Hematopoietic multipotent progenitor cell treated with erythropoietin and hydrocortisone succinate and interleukin-3 and kit ligand, for 4 days (in vitro differentiated cells): ENCODE results near the gene AMIGO3.
"Not testable (repeated sequence)": the region's sequence is repeated elsewhere in the genome, so short reads cannot be mapped to it uniquely, and the experiment has no call there.

Source experiments
- DNase-seq: peaks from one replicate; pipeline ENCODE4 v3.0.0-alpha.2; 2015

AMIGO3 gene

GRCh38 chr3:49719214-49719884 is at the start of gene AMIGO3:
Gene AMIGO3, minus strand, starts transcription at chr3:49719684. Its CDS starts 219 bp downstream, at chr3:49719465.
- DNase-seq, result peak; percentile 99

GRCh38 chr3:49763981-49764380 is 44.5 kb upstream of the AMIGO3 start:
- no peak for DNase-seq

GRCh38 chr3:49761661-49762060 is 42.2 kb upstream of the AMIGO3 start:
- peak; percentile 25 for DNase-seq

- DNase-seq, result no peak
Observed at GRCh38 chr3:49759226-49759625, 39.7 kb upstream of the AMIGO3 start.

GRCh38 chr3:49757197-49757596 is 37.7 kb upstream of the AMIGO3 start:
- DNase-seq, result no peak

DNA sequence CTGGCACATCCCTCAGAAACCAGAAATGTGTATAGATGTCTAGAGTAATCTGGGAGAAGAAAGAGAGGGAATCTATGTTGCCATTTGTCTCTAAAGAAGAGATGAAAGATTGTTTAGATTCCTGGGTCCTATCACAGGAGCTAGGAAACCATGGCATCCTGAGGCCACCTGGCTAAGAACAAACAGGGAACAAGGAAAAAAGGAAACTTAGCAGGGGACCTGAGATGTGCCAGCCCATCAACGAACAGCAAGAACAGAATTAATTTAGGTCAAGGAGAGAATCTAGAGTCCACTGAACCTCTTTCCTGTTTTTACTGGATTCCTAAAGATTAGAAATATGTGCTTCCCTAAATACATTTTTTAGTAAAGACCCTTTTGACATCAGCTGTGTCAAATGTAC is 36.6 kb upstream of the AMIGO3 start:
- no peak for DNase-seq

DNA sequence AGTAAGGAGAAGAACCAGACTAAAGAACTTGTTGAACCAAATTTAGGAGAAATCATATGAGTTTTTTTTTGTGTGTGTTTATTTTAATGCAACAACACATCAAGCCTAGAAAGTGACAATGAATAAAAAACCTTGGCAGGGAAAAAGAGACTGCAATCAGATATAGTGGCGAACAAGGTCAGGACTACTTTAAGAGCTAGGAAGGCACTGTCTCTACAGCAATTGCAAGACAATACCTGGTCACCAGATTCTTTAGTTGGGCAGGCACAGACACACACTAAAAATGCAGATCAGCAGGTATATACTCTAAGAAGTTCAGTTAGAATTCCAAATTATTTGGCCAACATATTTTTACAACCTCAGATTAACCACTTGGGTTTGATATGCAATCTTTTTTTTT is 35.1 kb upstream of the AMIGO3 start:
- no peak for DNase-seq

DNA sequence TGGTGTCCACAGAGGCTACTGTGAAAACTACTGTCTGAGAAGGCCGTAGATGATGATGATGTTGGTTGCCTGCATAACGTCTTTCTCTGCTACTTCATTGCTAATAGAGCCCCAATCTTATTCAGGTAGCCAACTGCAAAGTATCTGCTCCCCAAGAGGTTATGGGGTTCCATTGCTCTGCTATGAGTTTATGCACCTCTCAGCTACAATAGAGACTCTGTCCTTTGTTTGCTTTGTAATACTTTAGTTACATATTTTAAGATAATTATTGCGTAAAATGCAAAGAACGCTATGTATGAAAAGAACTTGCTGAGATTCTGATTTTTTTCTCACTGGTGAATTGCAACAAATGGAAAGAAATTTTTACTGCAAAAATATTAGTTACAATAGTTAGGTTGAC is 32.0 kb upstream of the AMIGO3 start:
- DNase-seq, result no peak

GRCh38 chr3:49750056-49750455 is 30.6 kb upstream of the AMIGO3 start:
- no peak for DNase-seq

DNA sequence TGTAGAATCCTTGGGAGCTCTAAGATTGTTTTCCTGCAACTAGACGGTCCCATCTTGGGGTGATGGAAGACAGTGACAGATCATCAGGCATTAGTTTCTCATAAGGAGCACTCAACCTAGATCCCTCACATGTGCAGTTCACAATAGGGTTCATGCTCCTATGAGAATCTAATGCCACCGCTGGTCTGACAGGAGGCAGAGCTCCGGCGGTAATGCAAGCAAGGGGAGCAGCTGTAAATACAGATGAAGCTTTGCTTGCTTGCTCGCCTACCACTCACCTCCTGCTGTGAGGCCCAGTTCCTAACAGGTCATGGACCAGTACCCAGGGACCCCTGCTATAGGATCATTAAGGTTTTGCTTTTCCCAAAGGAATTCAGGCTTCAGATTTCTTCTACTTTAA is 29.4 kb upstream of the AMIGO3 start:
- not testable (repeated sequence) for DNase-seq

DNA sequence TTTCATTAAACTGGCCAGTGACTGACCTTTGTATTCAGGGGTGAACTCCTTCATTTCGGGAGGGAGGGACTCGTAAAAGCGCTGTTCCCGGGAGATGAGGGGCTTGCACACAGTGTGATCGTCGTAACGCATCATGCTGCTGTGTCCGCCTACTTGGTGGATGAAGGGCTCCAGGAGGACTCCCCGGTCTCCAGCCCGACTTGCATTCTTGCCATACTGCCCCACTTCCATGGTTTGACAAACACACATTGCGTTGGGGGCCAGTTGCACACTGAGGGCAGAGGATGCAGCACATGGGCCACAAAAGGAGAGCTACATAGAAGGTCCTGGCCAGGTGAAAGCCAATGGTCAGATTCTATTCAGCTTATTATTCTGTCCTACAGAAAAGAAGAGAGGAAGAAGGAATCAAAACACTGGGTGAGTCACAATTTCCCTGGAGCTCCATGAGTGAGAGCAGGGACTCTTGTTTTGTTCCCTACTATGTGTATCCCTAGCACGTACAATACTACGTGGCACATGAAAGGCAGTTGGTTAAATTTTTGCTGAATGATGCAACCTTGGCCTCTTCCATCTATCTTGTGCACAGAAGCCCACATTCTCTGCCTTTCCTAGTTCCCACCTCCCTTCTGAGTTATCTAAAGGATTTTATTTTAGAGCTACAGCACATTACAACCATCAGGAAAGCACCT is 28.5 kb upstream of the AMIGO3 start:
- no peak for DNase-seq

DNA sequence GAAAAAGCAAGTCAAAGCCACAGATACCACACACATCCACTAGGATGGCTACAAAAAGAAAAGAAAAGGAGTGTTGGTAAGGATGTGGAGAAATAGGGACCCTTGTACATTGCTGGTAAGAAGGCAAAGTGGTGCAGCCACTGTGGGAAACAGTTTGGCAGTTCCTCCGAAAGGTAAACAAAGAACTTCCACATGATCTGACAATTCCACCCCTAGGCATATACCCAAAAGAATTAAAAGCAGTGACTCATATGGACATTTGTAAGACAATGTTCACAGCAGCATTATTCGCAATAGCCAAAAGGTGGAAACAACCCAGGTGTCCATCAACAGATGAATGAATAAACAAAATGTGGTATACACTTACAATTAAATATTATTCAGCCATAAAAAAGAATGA is 26.5 kb upstream of the AMIGO3 start:
- DNase-seq, result no peak

- no peak for DNase-seq
Observed at GRCh38 chr3:49740427-49740826, 20.9 kb upstream of the AMIGO3 start.

DNA sequence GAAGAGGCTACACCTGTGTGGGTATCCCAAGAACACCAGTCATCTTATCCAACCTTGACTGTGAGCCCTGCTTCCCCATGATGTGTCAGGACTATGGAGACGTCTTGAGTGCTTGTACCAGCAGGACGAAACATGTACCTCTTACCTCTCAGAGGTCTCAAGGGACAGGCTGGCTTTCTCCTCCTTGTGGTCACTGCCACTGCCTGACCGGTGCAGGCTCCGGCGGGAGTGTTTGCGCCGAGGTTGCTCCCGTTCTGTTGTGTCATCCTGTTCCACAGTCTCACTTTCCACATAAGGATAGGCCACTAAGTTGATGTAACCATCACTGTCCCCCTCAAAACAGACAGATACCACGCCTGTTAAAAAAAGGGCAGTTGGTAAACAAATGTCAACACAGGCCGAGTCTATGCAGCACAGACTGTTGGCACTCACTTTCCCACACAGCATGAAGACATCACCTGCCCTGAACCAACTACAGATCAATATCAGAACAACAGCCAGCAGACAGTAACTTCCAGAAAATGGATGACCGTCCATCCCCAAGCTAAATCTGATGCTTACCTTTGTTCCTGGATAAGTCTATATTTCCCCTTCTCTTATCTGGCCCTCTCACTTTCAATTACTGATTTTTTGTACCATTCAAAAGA is 18.7 kb upstream of the AMIGO3 start:
- no peak for DNase-seq

DNA sequence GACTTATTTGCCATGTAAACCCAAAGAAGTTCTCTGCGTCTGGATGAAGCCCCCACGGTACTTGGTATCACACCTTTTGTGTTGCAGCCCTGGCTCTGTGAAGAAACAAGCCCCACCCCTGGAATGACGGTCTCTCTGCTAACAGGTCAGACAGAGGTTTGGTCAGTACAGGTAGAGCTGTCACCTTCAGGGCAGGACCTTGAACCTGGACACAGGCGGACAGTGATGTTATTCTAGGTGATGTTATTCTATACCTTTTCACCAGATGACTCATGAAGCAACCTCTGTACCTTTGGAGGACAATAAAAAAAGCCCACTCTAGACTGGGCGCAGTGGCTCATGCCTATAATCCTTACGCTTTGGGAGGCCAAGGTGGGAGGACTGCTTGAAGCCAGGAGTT is 15.3 kb upstream of the AMIGO3 start:
- no peak for DNase-seq

DNA sequence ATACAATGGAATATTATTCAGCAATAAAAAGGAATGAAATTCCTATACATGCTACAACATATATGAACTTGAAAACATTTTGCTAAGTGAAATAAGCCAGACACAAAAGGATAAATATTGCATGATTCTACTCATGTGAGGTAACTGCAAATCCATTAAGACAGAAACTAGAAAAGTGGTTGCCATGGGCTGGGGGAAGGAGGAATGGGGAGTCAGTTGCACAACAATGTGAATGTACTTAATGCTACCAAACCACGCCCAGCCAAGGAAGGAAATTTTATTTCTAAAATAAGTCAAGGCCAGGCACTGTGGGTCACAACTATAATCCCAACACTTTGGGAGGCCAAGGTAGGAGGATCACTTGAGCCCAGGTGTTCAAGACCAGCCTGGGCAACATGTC is 14.1 kb upstream of the AMIGO3 start:
- DNase-seq, result no peak

DNA sequence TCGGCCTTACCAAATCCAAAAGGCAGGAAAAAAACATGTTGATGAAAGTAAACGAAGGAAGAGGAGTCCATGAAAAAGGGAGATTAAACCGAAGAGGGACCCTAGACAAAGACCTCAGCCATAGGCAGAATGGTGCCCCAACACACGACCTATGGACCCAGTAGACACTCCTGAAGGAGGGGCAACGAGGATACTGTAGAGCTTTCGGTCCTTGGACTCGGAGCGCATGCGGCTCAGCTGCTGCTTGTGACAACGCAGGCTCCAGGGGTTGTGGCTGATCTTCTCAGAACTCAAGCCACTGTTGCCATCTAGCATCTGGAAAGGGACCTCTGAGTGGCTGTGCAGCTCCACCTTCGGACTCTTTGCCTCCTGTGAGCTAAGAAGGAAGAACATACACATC is 13.1 kb upstream of the AMIGO3 start:
- DNase-seq, result no peak

GRCh38 chr3:49729966-49730609 is 10.6 kb upstream of the AMIGO3 start:
- DNase-seq, result peak; percentile 34

DNA sequence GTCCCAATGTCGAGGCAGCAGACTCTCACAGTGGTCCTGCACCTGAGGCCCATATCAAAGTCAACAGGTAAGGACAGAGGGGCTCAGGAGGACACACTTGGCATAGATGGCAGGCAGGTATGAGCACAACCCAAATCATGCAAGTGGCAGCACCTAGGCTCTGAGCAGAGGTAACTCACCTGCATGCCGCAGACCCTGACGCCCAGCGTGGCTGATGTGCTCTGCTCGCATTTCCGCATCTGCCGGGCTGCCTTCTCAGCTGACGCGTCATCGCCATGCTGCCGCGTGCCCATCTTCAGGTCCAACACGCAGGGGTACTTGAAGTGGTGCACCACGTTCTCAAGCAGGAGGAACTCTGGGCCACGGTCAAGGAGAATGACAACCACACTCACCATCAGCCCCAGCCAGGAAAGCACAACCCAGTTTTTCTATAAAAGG is 8.5 kb upstream of the AMIGO3 start:
- DNase-seq, result no peak

DNA sequence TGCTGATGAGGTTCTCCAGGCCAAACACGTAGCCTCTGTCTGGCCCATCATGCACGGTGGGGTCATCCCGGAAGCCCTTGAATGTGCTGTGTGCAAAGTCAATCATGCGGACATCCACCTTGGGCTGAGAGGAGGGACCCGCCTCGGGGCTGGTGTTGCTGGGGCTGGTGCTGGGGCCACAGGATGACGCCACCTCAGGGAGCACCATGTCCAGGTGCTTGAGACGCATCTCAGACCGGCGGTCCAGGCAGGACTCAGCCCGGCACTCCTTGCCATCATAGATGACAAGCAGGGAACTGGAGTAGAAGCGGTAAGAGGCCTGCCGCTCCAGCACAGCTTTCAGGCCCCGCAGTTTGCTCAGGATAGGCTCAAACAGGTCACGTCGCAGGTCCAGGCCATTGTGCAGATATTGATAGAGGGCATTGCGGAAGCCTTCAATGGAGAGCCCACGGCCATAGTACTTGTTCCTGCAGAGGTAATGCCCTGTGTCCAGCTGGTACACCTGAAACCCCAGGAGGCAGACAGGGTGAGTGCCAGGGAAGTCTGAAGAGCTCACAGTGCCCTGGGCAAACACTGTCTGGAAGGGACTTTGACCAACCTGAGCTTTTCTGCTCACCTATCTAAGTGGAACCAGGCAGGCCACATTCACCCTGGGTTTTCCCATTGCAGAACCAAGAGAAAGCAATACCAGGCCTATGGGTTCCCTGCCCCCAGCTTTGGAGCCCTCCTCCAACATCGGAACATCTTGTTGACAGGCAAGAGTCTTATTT is 7.9 kb upstream of the AMIGO3 start:
- no peak for DNase-seq

- DNase-seq, result no peak
Observed at GRCh38 chr3:49725906-49726681, 6.6 kb upstream of the AMIGO3 start.

- no peak for DNase-seq
Observed at GRCh38 chr3:49724586-49724985, 5.1 kb upstream of the AMIGO3 start.
